ENCODE data around the gene FAM53B. TPM values are rescaled to one million over a fixed set of nuclear protein-coding genes. Genes with fewer than 3 reads are reported as not detected.
A peak's percentile ranks its signal among the peaks of the same experiment; 100 is the strongest.

The FAM53B gene
- total RNA-seq, 1 experiment from 2014 or later: 14.9 TPM

DNA sequence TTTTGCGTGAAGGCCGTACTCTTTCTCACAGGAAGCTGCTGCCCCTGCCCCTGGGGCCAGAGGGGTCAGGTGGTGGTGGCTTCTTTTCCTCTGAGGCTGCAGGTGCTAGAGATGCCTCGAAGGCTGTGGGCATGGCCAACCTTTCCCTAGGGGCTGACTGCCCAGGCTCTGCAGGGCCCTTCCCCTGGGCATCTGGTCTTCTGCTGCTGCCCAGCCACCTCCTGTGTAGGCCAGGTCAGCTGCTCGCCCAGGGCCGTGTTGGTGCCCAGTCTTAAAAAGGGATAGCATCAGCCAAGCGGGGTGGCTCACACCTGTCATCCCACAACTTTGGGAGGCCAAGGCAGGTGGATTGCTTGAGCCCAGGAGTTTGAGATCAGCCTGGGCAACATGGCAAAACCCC is 114.3 kb downstream of the FAM53B start:
- Mint-ChIP-seq H3K36me3 (ENCODE audit: insufficient read depth, unreplicated experiment) (peaks cover 6% of the 10 kb centered on the region), H3K4me3 (ENCODE audit: unreplicated experiment) (no peak overlapping the region), H3K9me3 (ENCODE audit: unreplicated experiment) (no peaks in the 10 kb centered on the region), H3K27ac (ENCODE audit: low read depth, unreplicated experiment) (no peak overlapping the region), H3K4me1 (ENCODE audit: insufficient read depth, unreplicated experiment) (peaks cover 18% of the 10 kb centered on the region), H3K27me3 (ENCODE audit: insufficient read depth, unreplicated experiment) (no peaks in the 10 kb centered on the region)
- ChIA-PET POLR2A (no interaction called here), CTCF (interaction anchor here (0.6 kb wide), 1 partner anchor 84 kb away, joined by 3 read pairs; no protein-coding TSS in a partner anchor)
- BruUV-seq (replicated peaks): no TSS peak
- intact Hi-C loops (cut with micrococcal nuclease): no loop called here
- no peak for DNase-seq (ENCODE audit: unreplicated experiment)
- TF ChIP-seq, protein P1, sequence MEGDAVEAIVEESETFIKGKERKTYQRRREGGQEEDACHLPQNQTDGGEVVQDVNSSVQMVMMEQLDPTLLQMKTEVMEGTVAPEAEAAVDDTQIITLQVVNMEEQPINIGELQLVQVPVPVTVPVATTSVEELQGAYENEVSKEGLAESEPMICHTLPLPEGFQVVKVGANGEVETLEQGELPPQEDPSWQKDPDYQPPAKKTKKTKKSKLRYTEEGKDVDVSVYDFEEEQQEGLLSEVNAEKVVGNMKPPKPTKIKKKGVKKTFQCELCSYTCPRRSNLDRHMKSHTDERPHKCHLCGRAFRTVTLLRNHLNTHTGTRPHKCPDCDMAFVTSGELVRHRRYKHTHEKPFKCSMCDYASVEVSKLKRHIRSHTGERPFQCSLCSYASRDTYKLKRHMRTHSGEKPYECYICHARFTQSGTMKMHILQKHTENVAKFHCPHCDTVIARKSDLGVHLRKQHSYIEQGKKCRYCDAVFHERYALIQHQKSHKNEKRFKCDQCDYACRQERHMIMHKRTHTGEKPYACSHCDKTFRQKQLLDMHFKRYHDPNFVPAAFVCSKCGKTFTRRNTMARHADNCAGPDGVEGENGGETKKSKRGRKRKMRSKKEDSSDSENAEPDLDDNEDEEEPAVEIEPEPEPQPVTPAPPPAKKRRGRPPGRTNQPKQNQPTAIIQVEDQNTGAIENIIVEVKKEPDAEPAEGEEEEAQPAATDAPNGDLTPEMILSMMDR (IDR thresholded peaks at IDR 0.05; ENCODE audit: unreplicated experiment): no peak

GRCh38 chr10:124629415-124629814 is 114.8 kb downstream of the FAM53B start:
- no TSS peak for BruUV-seq (replicated peaks)
- ChIA-PET CTCF (interaction anchor here (0.6 kb wide), 1 partner anchor 83 kb away, joined by 3 read pairs; no protein-coding TSS in a partner anchor), POLR2A (no interaction called here)
- TF ChIP-seq, protein P1 (IDR thresholded peaks at IDR 0.05; ENCODE audit: unreplicated experiment): no peak
- Mint-ChIP-seq H3K27me3 (ENCODE audit: insufficient read depth, unreplicated experiment) (no peaks in the 10 kb centered on the region), H3K9me3 (ENCODE audit: unreplicated experiment) (no peaks in the 10 kb centered on the region), H3K36me3 (ENCODE audit: insufficient read depth, unreplicated experiment) (peaks cover 6% of the 10 kb centered on the region), H3K27ac (ENCODE audit: low read depth, unreplicated experiment) (peak overlapping the region; percentile 47), H3K4me1 (ENCODE audit: insufficient read depth, unreplicated experiment) (peaks cover 18% of the 10 kb centered on the region), H3K4me3 (ENCODE audit: unreplicated experiment) (no peak overlapping the region)
- DNase-seq (ENCODE audit: unreplicated experiment): no peak
- intact Hi-C loops (cut with micrococcal nuclease): no loop called here

DNA sequence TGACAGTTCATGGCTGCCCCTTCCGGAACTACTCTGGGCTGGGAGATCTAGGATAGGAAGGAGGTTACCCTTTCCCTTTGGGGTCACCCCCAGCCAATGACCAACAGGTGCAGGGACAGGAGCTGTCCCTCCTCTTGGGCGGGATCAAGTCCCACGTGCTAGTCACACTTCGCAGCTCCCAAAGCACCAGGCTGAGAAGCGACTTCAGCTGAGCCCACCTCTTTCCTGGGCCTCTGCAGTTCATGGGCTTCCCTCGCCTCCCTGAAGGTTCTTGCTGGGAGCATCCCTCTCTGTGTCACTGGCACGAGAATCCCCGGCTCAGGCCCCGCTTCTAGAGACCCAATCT is 115.5 kb downstream of the FAM53B start:
- BruUV-seq (replicated peaks): no TSS peak
- intact Hi-C loops (cut with micrococcal nuclease): no loop called here
- Mint-ChIP-seq H3K27ac (ENCODE audit: low read depth, unreplicated experiment) (peak overlapping the region; percentile 47), H3K4me3 (ENCODE audit: unreplicated experiment) (no peak overlapping the region), H3K4me1 (ENCODE audit: insufficient read depth, unreplicated experiment) (peaks cover 18% of the 10 kb centered on the region), H3K27me3 (ENCODE audit: insufficient read depth, unreplicated experiment) (no peaks in the 10 kb centered on the region), H3K9me3 (ENCODE audit: unreplicated experiment) (no peaks in the 10 kb centered on the region), H3K36me3 (ENCODE audit: insufficient read depth, unreplicated experiment) (peaks cover 6% of the 10 kb centered on the region)
- POLR2A ChIA-PET: no interaction called here
- DNase-seq (ENCODE audit: unreplicated experiment): no peak
- TF ChIP-seq, protein P1 (IDR thresholded peaks at IDR 0.05; ENCODE audit: unreplicated experiment): no peak
- CTCF ChIA-PET: interaction anchor here (1.2 kb wide), 1 partner anchor 95 kb away, joined by 5 read pairs; no protein-coding TSS in a partner anchor

DNA sequence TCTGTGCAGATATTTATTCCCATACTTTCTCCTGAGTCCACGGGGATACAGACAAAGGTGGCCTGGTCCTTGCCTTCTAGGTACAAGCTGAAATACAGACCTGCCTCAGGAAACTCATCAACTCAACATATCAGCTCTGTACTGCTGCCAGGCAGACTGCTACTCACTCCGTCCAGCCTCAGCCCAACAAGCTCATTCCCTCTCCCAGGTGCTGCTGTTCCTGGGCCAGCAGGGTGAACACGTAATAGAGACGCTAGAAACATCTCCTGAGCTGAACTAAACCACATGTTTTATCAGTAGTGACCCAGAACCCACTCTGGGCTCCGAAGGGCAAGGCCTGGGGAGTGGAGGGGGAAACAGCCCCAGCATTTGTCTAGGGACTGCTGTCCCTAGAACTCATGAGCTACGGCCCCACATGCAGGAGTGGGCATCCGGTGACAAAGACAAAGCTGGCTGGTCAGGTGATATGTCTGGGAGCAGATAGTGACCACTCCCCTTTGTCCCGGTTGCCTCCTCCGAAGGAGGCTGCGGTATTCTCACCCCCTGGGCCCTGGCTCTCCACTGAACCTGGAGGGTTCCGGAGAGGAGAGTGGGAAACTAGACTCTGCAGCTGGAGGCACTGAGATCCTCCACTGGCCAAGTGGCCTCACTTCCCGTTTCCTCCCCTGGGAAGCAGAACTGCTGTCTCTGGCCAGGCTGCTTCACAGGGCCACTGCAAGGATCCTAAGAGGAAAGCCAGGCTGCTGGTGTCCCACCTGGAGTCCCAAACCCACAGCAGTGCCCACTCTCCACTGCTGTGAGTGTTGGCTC is 116.1 kb downstream of the FAM53B start:
- CTCF ChIA-PET: interaction anchor here (1.2 to 1.8 kb wide), 2 partner anchors 94 to 114 kb away, joined by 5 to 9 read pairs; no protein-coding TSS in a partner anchor
- no peaks in the 10 kb centered on the region for H3K9me3 Mint-ChIP-seq (ENCODE audit: unreplicated experiment)
- H3K4me1 Mint-ChIP-seq (ENCODE audit: insufficient read depth, unreplicated experiment): peaks cover 13% of the 10 kb centered on the region
- H3K36me3 Mint-ChIP-seq (ENCODE audit: insufficient read depth, unreplicated experiment): peaks cover 6% of the 10 kb centered on the region
- POLR2A ChIA-PET: interaction anchor here (1.5 kb wide), 1 partner anchor 113 kb away, joined by 4 read pairs; no protein-coding TSS in a partner anchor
- DNase-seq (ENCODE audit: unreplicated experiment): no peak
- no peak overlapping the region for H3K4me3 Mint-ChIP-seq (ENCODE audit: unreplicated experiment)
- no TSS peak for BruUV-seq (replicated peaks)
- H3K27ac Mint-ChIP-seq (ENCODE audit: low read depth, unreplicated experiment): peak overlapping the region; percentile 19
- no peaks in the 10 kb centered on the region for H3K27me3 Mint-ChIP-seq (ENCODE audit: insufficient read depth, unreplicated experiment)
- intact Hi-C loops (cut with micrococcal nuclease): no loop called here
- TF ChIP-seq, protein P1 (IDR thresholded peaks at IDR 0.05; ENCODE audit: unreplicated experiment): no peak

All from MCF 10A (cell line).